ENCODE measurements around the gene ARF1. TPM values are rescaled to one million over a fixed set of nuclear protein-coding genes. Genes with fewer than 3 reads are reported as not detected.
A peak's percentile ranks its signal among the peaks of the same experiment; 100 is the strongest.

The ARF1 gene
- total RNA-seq, 2 donors from 2014 or later, result 322 to 372 TPM

GRCh38 chr1:228060458-228061190 lies 21.9 kb upstream of the ARF1 start:
- Histone ChIP-seq H3K27ac (ENCODE audit: low read depth, low read length) (no peak overlapping the region), H3K4me3 (ENCODE audit: low read length) (peak overlapping the region; percentile 29), H3K27me3 (ENCODE audit: control insufficient read depth, insufficient read depth, low read length, poor library complexity, severe bottlenecking) (peaks cover 52% of the 10 kb centered on the region), H3K9me3 (ENCODE audit: control insufficient read depth, low read length) (no peaks in the 10 kb centered on the region), H3K9ac (ENCODE audit: extremely low read depth, low read length, poor library complexity, severe bottlenecking) (no peak overlapping the region), H3K36me3 (ENCODE audit: control insufficient read depth, insufficient read depth, low read length) (no peaks in the 10 kb centered on the region), H3K4me1 (ENCODE audit: control insufficient read depth, insufficient read depth, low read length) (no peaks in the 10 kb centered on the region)
- Mint-ChIP-seq H3K4me1 (peaks cover 5% of the 10 kb centered on the region), H3K27ac (no peak overlapping the region), H3K4me3 (peak overlapping the region; percentile 62), H3K36me3 (ENCODE audit: low read depth) (no peaks in the 10 kb centered on the region), H3K9me3 (peaks cover 5% of the 10 kb centered on the region), H3K27me3 (ENCODE audit: insufficient read depth) (peaks cover 60% of the 10 kb centered on the region)
- WGBS, 2 experiments (ENCODE audit: insufficient coverage in 1 of 2, insufficient read length in 1 of 2), result 54 to 67% methylated on average over 18 to 34 of the region's 34 CpGs
- TF ChIP-seq CTCF (conservative IDR thresholded peaks at IDR 0.05), result no peak
- DNase-seq, result peak; percentile 92

DNA sequence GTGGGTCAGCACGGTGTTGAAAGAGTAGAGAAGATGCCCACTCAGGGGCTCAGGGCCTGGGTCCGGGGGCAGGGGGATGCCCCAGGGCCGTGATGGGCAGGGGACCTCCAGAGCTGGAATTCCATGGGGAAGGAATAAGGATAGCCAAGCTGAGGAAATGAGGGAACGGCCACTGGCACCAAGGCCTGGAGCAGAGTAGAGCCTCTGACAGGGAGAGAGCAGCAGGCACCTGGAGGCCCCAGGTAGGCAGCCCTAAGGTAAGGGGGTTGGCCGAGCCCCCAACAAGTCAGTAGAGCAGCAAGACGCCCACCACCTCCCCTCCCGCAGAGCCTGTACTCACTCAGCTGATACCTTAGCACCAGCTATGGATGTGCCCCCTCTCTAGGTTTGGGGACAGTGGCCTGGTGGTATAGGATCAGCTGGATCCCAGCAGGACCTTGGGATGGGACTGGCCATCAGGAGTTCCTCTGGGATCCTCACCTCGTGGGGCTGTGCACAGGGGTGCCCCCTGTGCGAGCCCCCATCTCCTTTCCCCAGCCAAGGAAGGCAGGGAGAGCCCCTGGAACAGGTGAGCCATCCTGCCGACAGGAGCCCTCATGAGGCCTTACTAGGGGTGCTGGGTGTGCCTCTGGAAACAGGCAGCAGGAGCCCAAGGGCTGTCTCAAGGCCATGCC lies 21.0 kb upstream of the ARF1 start:
- peaks cover 53% of the 10 kb centered on the region for H3K27me3 Mint-ChIP-seq (ENCODE audit: insufficient read depth)
- no peak for DNase-seq

More for the DNA sequence above, 21.0 kb upstream of the ARF1 start:
- Histone ChIP-seq H3K9ac (ENCODE audit: extremely low read depth, low read length, poor library complexity, severe bottlenecking) (no peak overlapping the region), H3K4me3 (ENCODE audit: low read length) (no peak overlapping the region), H3K4me1 (ENCODE audit: control insufficient read depth, insufficient read depth, low read length) (no peaks in the 10 kb centered on the region), H3K27ac (ENCODE audit: low read depth, low read length) (no peak overlapping the region), H3K27me3 (ENCODE audit: control insufficient read depth, insufficient read depth, low read length, poor library complexity, severe bottlenecking) (peaks cover 43% of the 10 kb centered on the region), H3K36me3 (ENCODE audit: control insufficient read depth, insufficient read depth, low read length) (no peaks in the 10 kb centered on the region), H3K9me3 (ENCODE audit: control insufficient read depth, low read length) (no peaks in the 10 kb centered on the region)
- WGBS, 2 experiments (ENCODE audit: insufficient coverage in 1 of 2, insufficient read length in 1 of 2), result 90 to 93% methylated on average over 3 to 10 of the region's 10 CpGs
- Mint-ChIP-seq H3K27ac (no peak overlapping the region), H3K36me3 (ENCODE audit: low read depth) (no peaks in the 10 kb centered on the region), H3K9me3 (peaks cover 5% of the 10 kb centered on the region), H3K4me3 (peak overlapping the region; percentile 62), H3K4me1 (peaks cover 10% of the 10 kb centered on the region)
- no peak for TF ChIP-seq CTCF (conservative IDR thresholded peaks at IDR 0.05)

Measured in endodermal cell (in vitro differentiated cells).